SIG-M5 treated with dmso at 0.1 percent for 504 hours (cell line): ENCODE results near the gene CACNA1C.
"Not testable (repeated sequence)": the region's sequence is repeated elsewhere in the genome, so short reads cannot be mapped to it uniquely, and the experiment has no call there.

Experiments
- DNase-seq: peaks from one replicate; lab custom pipeline; 2025; ENCODE audit not compliant: unreplicated experiment; lab: John Stamatoyannopoulos, UW

Gene CACNA1C

GRCh38 chr12:2074792-2075191 is 22.0 kb downstream of the CACNA1C start:
- no peak for DNase-seq

DNA sequence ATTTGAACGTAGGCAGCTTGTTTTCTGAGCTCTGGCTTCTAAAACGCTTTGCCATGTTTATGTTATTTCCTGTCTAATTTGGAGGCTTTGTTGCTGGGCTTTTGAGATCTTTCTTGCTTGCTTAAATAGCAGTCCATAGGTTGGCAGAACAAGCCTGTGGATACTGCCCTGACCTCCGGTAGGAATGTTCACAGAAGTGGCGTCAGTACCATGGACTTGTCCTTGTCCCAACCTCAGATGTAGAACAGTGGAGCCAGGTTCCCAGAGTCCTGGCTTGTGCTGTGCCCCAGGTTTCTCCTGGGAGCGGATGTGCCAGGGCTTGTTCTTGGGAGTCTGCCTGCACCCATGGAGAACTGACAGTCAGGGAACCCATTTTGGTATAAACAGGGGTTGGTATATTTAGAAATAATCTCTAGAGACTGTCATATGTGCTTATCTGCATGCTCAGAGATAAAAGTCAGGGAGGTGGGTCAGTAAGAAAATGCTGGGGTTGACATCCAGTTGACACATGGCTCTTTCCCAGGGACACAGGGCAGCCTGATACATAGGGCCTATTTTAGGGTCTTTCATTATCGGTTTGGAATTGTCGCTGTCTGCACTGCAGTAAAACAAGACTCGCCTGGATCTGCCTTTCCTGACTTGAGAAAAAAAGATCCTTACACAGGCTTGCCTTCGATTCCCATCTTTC is 22.9 kb downstream of the CACNA1C start:
- no peak for DNase-seq

GRCh38 chr12:2076196-2076570 is 23.4 kb downstream of the CACNA1C start:
- no peak for DNase-seq

DNA sequence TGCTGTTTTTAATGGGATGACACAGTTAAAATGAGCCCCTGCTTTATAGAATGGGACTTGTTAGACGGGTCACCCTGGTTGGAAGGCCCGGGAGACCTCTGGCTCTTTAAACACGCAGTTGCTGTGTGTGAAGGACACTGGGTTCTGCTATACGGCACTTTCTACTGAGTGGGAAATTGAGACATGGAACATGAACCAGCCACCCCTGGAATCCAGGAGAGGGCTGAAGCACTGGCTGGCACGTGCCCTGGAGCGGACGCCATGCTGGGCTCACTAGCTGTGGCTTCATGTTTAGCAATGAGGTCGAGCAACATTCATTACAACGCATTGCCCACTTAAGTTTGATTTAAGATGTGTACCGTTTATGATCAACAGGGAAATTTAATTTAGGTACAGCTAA is 23.9 kb downstream of the CACNA1C start:
- no peak for DNase-seq

DNA sequence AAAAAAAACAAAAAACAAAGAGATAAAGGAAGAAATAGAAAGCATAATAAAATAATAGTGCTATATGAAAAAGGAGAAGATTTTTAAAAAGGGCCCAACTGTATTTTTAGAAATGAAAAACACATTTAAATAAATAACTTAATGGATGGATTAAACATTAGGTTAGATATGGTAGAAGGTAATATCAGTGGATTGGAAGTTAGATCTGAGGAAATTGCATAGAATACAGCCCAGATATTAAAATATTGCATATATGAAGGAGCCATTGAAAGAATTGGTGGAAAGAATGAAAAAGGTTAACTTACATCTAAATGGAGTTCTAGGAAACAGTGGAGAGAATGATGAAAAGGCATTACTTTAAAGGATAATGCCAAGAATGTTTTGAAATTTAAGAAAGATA is 27.8 kb downstream of the CACNA1C start:
- no peak for DNase-seq

DNA sequence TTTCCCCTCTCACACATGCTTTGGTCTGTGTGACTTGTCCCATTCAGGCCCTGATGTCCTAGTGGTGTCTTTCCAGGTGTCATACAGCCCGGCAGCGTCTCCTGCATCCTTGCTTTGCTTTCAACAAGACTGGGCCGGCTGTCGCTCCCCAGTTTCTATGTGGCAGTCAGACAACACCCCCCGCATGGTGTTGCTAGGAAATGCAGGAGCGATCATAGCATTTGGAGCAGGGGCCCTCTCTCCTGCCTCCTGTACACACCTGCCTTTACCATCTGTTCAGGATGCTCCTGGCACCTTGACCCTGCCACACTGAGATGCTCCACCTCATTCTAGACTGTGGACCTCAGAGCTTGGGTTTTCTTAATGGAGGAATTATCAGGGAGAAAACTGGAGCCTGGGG is 29.5 kb downstream of the CACNA1C start:
- no peak for DNase-seq

DNA sequence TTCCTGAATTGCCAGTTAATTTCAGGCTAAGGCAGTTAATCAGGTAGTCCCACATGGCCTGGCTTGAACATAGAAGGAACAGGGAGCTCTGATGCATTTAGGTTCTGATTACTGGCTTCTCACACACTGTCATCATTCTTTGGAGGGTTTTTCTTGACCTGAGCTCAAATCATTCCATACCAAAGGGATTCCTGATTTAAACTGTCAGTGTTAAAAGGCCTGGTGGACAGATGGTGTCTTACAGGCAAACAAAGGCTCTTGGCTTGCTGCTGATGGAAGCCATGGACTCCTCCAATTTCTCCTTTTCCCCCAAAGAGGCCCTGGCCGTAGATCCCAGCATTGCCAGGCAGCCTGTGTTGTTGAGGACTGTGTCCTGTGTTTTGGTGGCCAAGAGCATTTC is 30.2 kb downstream of the CACNA1C start:
- no peak for DNase-seq

DNA sequence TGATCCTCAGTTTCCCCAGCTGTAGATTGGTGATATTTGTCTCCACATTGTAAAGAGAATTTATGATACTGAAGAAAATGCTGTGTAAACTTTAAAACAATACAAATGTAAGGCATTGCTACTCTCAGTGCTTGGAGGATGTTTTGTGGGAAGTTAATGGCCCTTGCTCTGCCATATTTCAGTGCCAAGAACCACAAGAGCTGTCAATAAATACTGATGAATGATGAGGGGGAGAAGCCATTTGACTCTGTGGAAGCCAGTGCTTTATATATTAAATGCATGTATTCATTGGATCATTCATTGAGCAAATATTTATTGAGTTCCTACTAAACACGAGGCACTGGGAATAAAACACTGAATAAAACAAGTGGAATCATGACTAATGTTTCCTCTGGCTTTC is 30.8 kb downstream of the CACNA1C start:
- DNase-seq, result no peak

DNA sequence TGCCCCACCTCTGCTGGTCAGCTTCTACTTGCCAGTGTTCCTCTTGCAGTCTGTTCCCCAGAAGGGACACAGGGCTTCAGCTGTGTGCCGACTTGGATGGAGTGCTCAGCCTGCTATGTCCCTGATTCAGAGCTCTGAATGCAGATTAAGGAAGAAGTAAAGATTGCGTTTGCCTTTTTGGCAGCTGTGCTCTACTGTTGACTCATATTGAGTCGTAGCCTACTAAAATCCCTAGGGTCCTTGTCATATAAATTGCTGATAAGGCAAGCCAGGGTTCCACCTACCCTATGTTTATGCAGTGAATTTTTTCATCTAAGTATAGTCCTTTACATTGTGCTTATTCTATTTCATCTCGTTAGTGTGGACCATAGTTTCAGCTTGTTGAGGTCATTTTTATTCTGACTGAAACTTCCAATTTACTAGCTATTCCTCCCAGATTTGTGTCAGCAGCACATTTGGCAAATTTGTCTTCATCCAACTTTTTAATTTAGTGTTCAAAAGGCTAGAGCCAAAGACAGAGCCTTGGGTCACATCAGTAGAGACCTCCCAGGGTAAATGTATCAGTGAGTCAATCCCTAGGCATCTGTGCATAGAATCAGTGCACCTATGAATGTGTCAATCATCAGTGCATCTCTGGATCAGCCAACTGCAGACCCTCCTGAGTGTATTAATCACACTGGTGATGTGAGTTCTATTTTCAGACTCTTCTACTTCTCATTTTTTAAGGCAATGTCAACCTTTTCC is 31.9 kb downstream of the CACNA1C start:
- no peak for DNase-seq

GRCh38 chr12:2092354-2092753 is 39.6 kb downstream of the CACNA1C start:
- DNase-seq, result no peak

DNA sequence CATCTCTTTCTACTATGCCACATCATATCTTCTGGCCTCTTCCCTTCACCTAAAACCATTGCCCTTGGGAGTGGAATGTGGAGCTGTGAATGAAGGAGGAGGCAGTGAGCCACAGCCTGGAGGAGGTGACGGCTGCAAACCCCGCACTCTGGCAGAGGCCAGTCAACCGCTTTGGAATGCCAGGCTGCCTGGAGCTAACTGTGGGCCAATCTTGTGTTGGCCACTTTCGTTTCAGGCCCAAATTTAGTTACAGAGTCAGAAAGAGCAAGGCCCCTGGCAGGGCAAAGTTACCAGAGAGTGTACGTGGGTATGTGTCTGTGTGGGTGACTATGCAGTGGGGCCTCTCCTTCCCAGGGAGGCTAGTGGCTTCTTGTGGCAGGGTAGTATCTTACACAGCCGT is 40.1 kb downstream of the CACNA1C start:
- no peak for DNase-seq

DNA sequence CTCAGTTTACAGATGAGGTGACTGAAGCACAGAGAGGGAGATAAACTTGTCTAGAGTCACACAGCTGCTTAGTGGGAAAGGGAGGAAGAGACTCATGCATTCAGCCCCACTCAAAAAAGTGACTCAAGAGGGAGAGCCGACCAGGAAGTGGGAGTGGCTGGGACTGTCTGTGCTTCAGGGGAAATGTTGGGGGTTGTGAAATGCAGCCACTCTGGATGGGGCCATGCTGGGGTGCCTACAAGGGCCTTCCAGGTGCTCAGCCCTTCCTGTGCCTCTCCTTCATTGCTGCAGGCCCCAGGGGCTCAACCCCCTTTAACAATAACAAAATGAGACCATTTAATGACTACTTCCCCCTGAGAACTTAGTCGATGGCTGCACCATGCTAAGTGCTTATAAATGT is 41.8 kb downstream of the CACNA1C start:
- peak; percentile 30 for DNase-seq

- DNase-seq, result no peak
Observed at GRCh38 chr12:2095878-2096277, 43.1 kb downstream of the CACNA1C start.

- no peak for DNase-seq
Observed at GRCh38 chr12:2097617-2098016, 44.8 kb downstream of the CACNA1C start.

DNA sequence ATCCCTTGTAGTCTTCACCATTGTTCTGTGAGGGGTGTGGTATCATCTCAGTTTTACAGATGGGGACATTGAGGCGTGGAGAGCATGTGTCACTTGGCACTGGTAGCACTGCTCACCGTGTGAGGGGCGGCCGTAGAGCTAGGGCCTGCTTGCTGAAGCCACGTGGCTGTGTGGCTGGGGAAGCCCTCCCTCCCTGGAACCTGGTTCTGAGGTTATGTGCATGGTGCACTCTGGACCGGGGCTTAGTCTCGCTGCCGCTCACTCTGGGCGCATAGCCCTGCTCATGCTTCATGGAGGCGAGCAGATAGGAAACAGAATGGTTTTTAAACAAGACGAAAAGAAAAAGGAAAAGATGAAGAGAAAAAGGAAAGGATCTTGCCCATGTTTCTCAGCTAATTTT is 46.1 kb downstream of the CACNA1C start:
- DNase-seq, result no peak

DNA sequence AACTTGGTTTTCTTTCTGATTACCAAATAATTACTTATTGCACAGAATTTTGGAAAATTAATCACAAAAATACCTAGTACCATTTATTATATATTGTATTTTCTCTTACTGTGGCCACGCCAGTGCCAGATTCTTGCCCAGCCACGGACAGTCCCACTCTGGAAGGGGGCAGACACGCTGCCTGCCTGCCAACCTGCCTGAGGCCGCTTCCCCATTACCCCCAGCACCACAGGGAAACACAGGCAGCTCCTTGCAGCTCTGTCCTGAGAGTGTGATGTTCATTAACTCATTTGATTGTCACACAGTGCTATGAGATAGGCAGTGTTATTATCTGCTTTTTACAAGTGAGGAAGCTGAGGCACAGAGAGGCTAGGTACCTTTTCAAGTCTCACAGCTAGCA is 46.8 kb downstream of the CACNA1C start:
- no peak for DNase-seq

GRCh38 chr12:2101359-2101758 is 48.6 kb downstream of the CACNA1C start:
- no peak for DNase-seq

GRCh38 chr12:2101771-2102170 is 49.0 kb downstream of the CACNA1C start:
- no peak for DNase-seq

DNA sequence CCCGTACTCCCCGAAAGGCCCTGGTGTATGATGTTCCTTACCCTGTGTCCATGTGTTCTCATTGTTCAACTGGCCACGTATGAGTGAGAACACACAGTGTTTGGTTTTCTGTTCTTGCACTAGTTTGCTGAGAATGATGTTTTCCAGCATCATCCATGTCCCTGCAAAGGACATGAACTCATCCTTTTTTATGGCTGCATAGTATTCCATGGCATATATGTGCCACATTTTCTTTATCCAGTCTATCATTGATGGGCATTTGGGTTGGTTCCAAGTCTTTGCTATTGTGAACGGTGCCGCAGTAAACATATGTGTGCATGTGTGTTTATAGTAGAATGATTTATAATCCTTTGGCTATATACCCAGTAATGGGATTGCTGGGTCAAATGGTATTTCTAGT is 49.9 kb downstream of the CACNA1C start:
- not testable (repeated sequence) for DNase-seq

DNA sequence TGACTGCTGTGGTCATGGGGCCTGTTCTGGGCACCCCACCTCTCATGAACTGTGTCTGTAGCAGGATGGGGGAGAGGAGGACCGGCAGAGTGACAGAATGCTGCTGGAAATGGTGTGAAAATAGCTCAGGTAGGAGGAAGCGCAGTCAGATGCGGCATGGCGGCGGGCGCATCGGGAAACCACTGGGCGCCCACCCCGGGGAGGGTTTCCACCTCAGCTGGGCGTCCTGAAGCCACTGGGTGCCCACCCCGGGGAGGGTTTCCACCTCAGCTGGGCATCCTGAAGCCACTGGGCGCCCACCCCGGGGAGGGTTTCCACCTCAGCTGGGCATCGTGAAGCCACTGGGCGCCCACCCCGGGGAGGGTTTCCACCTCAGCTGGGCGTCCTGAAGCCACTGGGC is 52.6 kb downstream of the CACNA1C start:
- DNase-seq, result not testable (repeated sequence)

GRCh38 chr12:2108166-2108565 is 55.4 kb downstream of the CACNA1C start:
- DNase-seq, result no peak

DNA sequence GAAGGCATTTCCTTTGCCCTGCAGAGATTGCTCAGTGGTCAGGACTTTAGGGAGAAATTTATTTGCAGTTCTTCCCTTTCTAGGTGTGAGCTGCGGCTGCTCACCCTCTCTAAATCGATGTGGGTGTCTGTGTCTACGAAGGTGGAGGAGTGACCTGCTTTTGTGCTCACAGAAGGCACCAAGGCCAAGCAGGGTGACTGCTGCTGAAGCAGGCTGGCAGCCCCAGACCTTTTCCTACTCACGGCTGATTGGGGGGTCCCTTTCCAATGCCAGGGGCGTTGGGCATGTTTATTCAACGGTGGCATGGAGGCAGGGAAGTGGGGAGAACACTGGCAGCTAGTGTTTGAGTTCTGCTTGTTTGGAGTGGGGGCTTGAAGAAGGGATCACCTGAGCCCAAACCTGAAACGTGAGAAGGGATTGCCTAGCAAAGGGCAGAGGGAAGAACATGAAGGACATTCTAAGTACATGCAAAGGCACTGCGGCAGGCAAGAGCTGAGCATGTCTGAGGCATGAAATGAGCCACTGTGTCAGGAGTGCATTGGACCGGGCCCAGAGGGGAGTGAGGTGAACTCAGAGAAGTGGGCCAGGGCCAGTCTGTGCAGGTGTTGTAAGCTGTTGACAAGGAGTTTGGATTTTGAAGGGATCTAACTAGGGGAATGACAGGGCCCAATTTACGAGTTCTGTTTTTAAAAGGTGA is 56.3 kb downstream of the CACNA1C start:
- no peak for DNase-seq
